ENCODE data around the gene ABR. TPM values are rescaled to one million over a fixed set of nuclear protein-coding genes. Genes with fewer than 3 reads are reported as not detected.

The ABR gene
- total RNA-seq, 4 donors from 2014 or later, result 286 to 1,099 (median 522) TPM

DNA sequence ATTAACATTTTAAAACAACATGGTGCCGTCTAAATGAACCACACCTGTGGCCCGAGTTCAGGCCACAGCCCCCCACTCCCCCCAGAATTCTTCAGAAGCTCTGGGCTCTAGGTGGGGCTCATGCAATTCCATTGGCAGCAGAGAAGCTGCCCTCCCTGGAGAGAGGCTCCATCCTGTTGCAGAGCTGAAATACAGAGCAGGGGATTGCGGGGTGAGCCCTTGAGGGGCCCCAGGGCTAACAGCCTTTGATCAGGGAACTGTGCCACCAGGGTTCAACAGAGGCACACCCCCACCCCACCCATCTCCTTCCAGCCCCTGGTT is 69.3 kb downstream of the ABR start:
- H3K27ac ChIP-seq, result peak overlapping the region; percentile 93 to 99 (median 96)
- no peaks in the 10 kb centered on the region for H3K36me3 ChIP-seq
- peak overlapping the region in 2 of 4 donors; percentile 0 to 74 for H3K4me3 ChIP-seq
- no peaks in the 10 kb centered on the region for H3K9me3 ChIP-seq
- in situ Hi-C loops (cut with MboI; ENCODE audit: low pct_ligation_motif_present in 1 of 4, low pct_unique_long_range_greater_than_20kb in 1 of 4, low sequenced_read_pairs in 3 of 4) (no loop called here), intact Hi-C loops (cut with DNase I; ENCODE audit: low total_unique reads) (no loop called here)
- H3K4me1 ChIP-seq, result peaks cover 54 to 86% (median 72%) of the 10 kb centered on the region in 4 donors
- WGBS, 2 donors (ENCODE audit: low coverage in 1 of 2), result 50% methylated on average over 2 of the region's 3 CpGs; no CpG with 5 or more reads in 1 of the 2 donors
- no peaks in the 10 kb centered on the region for H3K27me3 ChIP-seq
- TF ChIP-seq, protein P1, sequence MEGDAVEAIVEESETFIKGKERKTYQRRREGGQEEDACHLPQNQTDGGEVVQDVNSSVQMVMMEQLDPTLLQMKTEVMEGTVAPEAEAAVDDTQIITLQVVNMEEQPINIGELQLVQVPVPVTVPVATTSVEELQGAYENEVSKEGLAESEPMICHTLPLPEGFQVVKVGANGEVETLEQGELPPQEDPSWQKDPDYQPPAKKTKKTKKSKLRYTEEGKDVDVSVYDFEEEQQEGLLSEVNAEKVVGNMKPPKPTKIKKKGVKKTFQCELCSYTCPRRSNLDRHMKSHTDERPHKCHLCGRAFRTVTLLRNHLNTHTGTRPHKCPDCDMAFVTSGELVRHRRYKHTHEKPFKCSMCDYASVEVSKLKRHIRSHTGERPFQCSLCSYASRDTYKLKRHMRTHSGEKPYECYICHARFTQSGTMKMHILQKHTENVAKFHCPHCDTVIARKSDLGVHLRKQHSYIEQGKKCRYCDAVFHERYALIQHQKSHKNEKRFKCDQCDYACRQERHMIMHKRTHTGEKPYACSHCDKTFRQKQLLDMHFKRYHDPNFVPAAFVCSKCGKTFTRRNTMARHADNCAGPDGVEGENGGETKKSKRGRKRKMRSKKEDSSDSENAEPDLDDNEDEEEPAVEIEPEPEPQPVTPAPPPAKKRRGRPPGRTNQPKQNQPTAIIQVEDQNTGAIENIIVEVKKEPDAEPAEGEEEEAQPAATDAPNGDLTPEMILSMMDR (IDR thresholded peaks at IDR 0.05), result no peak
- TF ChIP-seq POLR2AphosphoS5 (IDR thresholded peaks at IDR 0.05), result no peak
- no peak for TF ChIP-seq EP300 (IDR thresholded peaks at IDR 0.05; ENCODE audit: low read depth)
- TF ChIP-seq POLR2A (IDR thresholded peaks at IDR 0.05), result no peak
- peak; percentile 79 for DNase-seq

DNA sequence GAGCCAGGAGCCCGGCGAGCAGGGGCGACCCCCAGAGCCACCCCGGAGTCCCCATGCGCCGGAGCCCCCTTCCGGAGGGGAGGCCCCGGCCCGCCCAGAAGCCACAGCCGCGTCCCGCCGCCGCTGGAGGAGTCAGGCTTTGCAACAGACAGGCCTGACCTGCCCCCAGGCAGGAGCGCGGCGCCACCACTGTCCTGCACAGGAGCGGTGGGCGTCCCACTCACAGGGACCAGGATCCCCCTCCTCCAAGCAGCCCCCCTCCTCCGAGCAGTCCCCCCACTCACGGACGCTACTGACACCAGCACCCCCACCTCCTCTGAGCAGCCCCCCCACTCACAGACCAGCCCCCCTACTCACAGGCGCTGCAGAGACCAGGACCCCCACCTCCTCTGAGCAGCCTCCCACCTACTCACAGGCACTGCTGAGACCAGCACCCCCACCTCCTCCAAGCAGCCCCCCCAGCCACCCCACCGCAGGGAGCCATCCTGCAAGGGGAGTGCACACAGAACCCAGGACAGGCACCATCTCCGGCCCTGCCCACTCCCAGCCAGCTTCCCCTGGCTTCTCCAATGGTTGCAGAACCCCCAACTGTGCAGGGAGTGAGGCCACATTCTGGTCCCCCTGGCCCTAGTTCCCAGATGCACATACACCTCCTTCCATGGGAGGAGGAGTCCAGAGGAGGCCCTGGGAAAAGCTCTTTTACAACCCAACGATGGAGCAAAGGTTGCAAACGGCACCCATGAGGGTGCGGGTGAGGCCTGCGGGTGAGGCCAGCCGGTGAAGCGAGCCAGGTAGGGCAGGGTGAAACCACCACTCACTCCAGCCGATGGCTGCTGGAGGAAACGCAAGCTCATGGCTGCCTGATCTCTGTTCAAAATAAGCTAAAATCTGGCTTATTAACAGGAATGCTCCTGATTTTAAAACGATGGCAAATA is 69.9 kb downstream of the ABR start:
- no peaks in the 10 kb centered on the region for H3K36me3 ChIP-seq
- DNase-seq, result peak; percentile 91
- H3K27ac ChIP-seq, result peak overlapping the region; percentile 93 to 99 (median 96)
- no peaks in the 10 kb centered on the region for H3K9me3 ChIP-seq
- H3K27me3 ChIP-seq, result no peaks in the 10 kb centered on the region
- H3K4me1 ChIP-seq, result peaks cover 51 to 84% (median 70%) of the 10 kb centered on the region in 4 donors
- intact Hi-C loops (cut with DNase I; ENCODE audit: low total_unique reads), result no loop called here
- TF ChIP-seq, protein P1 (IDR thresholded peaks at IDR 0.05), result peak in 1 of 5 experiments; percentile 18
- peak; percentile 90 for TF ChIP-seq POLR2A (IDR thresholded peaks at IDR 0.05)
- peak; percentile 79 to 94 (median 92) for TF ChIP-seq POLR2AphosphoS5 (IDR thresholded peaks at IDR 0.05)
- TF ChIP-seq EP300 (IDR thresholded peaks at IDR 0.05; ENCODE audit: low read depth), result peak; percentile 95
- 11% methylated on average over 33 of the region's 34 CpGs; no CpG with 5 or more reads in 1 of the 2 donors for WGBS, 2 donors (ENCODE audit: low coverage in 1 of 2)
- H3K4me3 ChIP-seq, result peak overlapping the region; percentile 69 to 81 (median 74)
- in situ Hi-C loops (cut with MboI; ENCODE audit: low pct_ligation_motif_present in 1 of 4, low pct_unique_long_range_greater_than_20kb in 1 of 4, low sequenced_read_pairs in 3 of 4), result no loop called here

DNA sequence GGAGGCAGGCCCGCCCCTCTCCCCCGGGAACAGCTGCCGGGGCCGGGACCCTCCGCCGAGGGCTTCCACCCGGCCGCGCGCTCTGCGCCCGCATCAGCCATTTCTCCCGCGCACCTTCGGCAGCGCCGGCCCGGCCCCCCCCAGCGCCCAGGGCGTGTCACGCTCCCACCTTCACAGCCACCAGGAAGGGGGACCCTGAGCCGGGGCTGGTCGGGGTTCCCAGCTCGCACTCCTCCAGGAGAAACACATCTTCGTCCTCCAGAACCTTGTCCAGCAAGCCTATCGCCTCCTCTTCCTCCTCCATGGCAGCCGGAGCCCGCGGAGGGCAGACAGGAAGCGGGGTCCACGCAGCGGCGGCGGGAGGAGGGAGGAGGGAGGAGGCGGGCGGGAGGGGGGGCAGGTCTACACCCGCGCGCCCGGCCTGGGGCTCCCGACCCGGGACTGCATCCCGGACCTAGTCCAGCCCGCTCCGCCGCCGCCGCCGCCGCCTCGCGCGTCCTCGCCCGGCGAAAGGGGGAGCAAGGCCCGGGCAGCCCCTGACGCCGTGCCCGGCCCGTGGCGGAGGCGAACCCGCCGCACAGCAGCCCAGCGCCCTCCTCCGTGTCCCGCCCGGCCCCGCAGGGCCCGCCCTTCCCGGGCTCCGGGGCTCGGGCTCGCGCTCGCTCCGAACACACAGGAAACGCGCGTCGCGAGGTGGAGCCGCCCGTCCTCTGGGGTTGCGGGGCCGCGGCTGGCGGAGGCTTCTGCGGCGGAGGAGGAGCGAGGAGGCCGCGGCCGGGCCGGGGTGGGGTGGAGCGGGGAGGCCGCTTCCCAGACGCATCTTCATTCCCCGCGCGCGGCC is 70.8 kb downstream of the ABR start:
- WGBS, 2 donors (ENCODE audit: low coverage in 1 of 2), result 0% methylated on average over 66 of the region's 103 CpGs; no CpG with 5 or more reads in 1 of the 2 donors
- Histone ChIP-seq H3K36me3 (no peaks in the 10 kb centered on the region), H3K4me3 (peak overlapping the region; percentile 69 to 81 (median 74)), H3K4me1 (peaks cover 46 to 76% (median 63%) of the 10 kb centered on the region in 4 donors), H3K27me3 (no peaks in the 10 kb centered on the region), H3K9me3 (no peaks in the 10 kb centered on the region), H3K27ac (peak overlapping the region; percentile 93 to 99 (median 96))
- TF ChIP-seq POLR2AphosphoS5 (IDR thresholded peaks at IDR 0.05) (peak in 2 of 3 donors; percentile 78 to 87), EP300 (IDR thresholded peaks at IDR 0.05; ENCODE audit: low read depth) (no peak), POLR2A (IDR thresholded peaks at IDR 0.05) (peak; percentile 75)
- TF ChIP-seq, protein P1 (IDR thresholded peaks at IDR 0.05), result peak in 1 of 5 experiments; percentile 9
- intact Hi-C loops (cut with DNase I; ENCODE audit: low total_unique reads) (no loop called here), in situ Hi-C loops (cut with MboI; ENCODE audit: low pct_ligation_motif_present in 1 of 4, low pct_unique_long_range_greater_than_20kb in 1 of 4, low sequenced_read_pairs in 3 of 4) (no loop called here)
- DNase-seq, result peak; percentile 67

DNA sequence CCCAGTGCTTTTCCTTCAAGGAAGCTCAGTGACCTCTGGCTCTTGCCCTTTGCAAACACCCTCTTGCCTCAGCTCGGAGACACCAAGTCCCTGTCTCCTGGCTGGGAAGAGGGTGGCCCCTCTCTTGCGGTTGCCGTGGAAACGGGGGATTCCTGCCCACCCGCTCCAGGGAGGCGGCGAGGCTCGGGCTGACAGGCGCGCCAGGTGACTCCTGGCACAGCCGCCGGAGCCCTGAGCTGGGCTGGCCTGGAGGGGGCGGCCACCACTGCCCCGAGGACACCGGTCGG is 71.4 kb downstream of the ABR start:
- H3K9me3 ChIP-seq, result no peaks in the 10 kb centered on the region
- peak overlapping the region; percentile 93 to 99 (median 96) for H3K27ac ChIP-seq
- peaks cover 46 to 70% (median 60%) of the 10 kb centered on the region in 4 donors for H3K4me1 ChIP-seq
- intact Hi-C loops (cut with DNase I; ENCODE audit: low total_unique reads), result no loop called here
- DNase-seq, result no peak
- TF ChIP-seq POLR2AphosphoS5 (IDR thresholded peaks at IDR 0.05), result peak in 1 of 3 donors; percentile 51
- no peak for TF ChIP-seq EP300 (IDR thresholded peaks at IDR 0.05; ENCODE audit: low read depth)
- 2% methylated on average over 16 of the region's 16 CpGs; no CpG with 5 or more reads in 1 of the 2 donors for WGBS, 2 donors (ENCODE audit: low coverage in 1 of 2)
- H3K36me3 ChIP-seq, result no peaks in the 10 kb centered on the region
- in situ Hi-C loops (cut with MboI; ENCODE audit: low pct_ligation_motif_present in 1 of 4, low pct_unique_long_range_greater_than_20kb in 1 of 4, low sequenced_read_pairs in 3 of 4), result no loop called here
- H3K4me3 ChIP-seq, result peak overlapping the region; percentile 69 to 81 (median 74)
- H3K27me3 ChIP-seq, result no peaks in the 10 kb centered on the region

Measured in transverse colon (tissue), 4 donors.